Thymus (tissue), 11 donors: ENCODE measurements around the gene CHST12. TPM values are rescaled to one million over a fixed set of nuclear protein-coding genes. Genes with fewer than 3 reads are reported as not detected.

Experiments used
- DNase-seq, 9 donors: peaks; one replicate each; pipeline ENCODE4 v3.0.0-alpha.2; 2013; ENCODE audit warnings: low spot score in 9 of 9, low read depth in 6 of 9, missing footprints in 1 of 9
- H3K27ac ChIP-seq, 2 donors: one replicate each; pipeline ENCODE4 v1.5.1; 2013; ENCODE audit warnings: control low read depth in 1 of 2, low read depth in 1 of 2, low read length in 1 of 2, mild to moderate bottlenecking in 1 of 2, moderate library complexity in 1 of 2
- H3K27me3 ChIP-seq, 2 donors: one replicate each; pipeline ENCODE4 v1.5.1; 2013; ENCODE audit warnings: low read length in 1 of 2; ENCODE audit not compliant: control insufficient read depth in 2 of 2, insufficient read depth in 1 of 2
- H3K36me3 ChIP-seq, 2 donors: one replicate each; pipeline ENCODE4 v1.5.1; 2013; ENCODE audit warnings: low read length in 1 of 2, mild to moderate bottlenecking in 1 of 2, moderate library complexity in 1 of 2; ENCODE audit not compliant: control insufficient read depth in 2 of 2, insufficient read depth in 2 of 2
- H3K4me1 ChIP-seq, 2 donors: one replicate each; pipeline ENCODE4 v1.5.1; 2013; ENCODE audit warnings: low read length in 2 of 2; ENCODE audit not compliant: control insufficient read depth in 2 of 2, insufficient read depth in 2 of 2
- H3K4me3 ChIP-seq, 2 donors: one replicate each; pipeline ENCODE4 v1.5.1; 2013; ENCODE audit warnings: low read length in 2 of 2, control low read depth in 1 of 2, mild to moderate bottlenecking in 1 of 2
- H3K9me3 ChIP-seq, 2 donors: one replicate each; pipeline ENCODE4 v1.5.1; 2013; ENCODE audit warnings: low read length in 1 of 2, mild to moderate bottlenecking in 1 of 2; ENCODE audit not compliant: control insufficient read depth in 2 of 2, insufficient read depth in 1 of 2
- WGBS: extraction: QIAGEN DNeasy Blood & Tissue Kit; methylation state at CpG from one replicate; pipeline ENCODE4 v1.1.7; 2013; 5-methylcytosine and 5-hydroxymethylcytosine counted together
- polyA plus RNA-seq: library from polyadenylated mRNA; stranded (reverse); fragments of 200-250 nt; gene quantifications from one replicate; pipeline ENCODE4 v1.2.3, GENCODE V29; 2013
- total RNA-seq: library from RNA; stranded (reverse); fragments of 120-200 nt; gene quantifications from one replicate; pipeline ENCODE4 v1.2.4, GENCODE V29; 2013
- donor health status: healthy.

CHST12 gene
- total and polyA plus RNA-seq, 2 donors: 5.8 to 8.9 TPM

- WGBS: 84% methylated on average over 16 of the region's 16 CpGs
- H3K9me3 ChIP-seq: no peaks in the 10 kb centered on the region
- H3K4me3 ChIP-seq: no peak within 1 kb of the TSS
- no peak for DNase-seq
- no peaks in the 10 kb centered on the region for H3K36me3 ChIP-seq
- H3K27me3 ChIP-seq: peaks cover 0 to 27% of the 10 kb centered on the region in 2 donors
- H3K4me1 ChIP-seq: peaks cover 0 to 17% of the 10 kb centered on the region in 2 donors
- H3K27ac ChIP-seq: no peak within 1 kb of the TSS
Observed at GRCh38 chr7:2476298-2476697, 72.9 kb downstream of the CHST12 start, which contains the start of gene GRIFIN. TSS of gene GRIFIN (minus strand) at chr7:2476398. CDS start at chr7:2476383, 15 bp downstream.

GRCh38 chr7:2476776-2477446 lies 73.5 kb downstream of the CHST12 start:
- no peaks in the 10 kb centered on the region for H3K36me3 ChIP-seq
- no peaks in the 10 kb centered on the region for H3K9me3 ChIP-seq
- WGBS: 93% methylated on average over 25 of the region's 25 CpGs
- no peak overlapping the region for H3K4me3 ChIP-seq
- H3K27ac ChIP-seq: no peak overlapping the region
- H3K4me1 ChIP-seq: peaks cover 0 to 12% of the 10 kb centered on the region in 2 donors
- no peak for DNase-seq
- peaks cover 0 to 23% of the 10 kb centered on the region in 2 donors for H3K27me3 ChIP-seq

GRCh38 chr7:2477447-2478398 lies 74.3 kb downstream of the CHST12 start:
- Histone ChIP-seq H3K4me1 (peaks cover 0 to 12% of the 10 kb centered on the region in 2 donors), H3K9me3 (peaks cover 0 to 6% of the 10 kb centered on the region in 2 donors), H3K36me3 (no peaks in the 10 kb centered on the region), H3K4me3 (no peak overlapping the region), H3K27me3 (peaks cover 0 to 23% of the 10 kb centered on the region in 2 donors), H3K27ac (no peak overlapping the region)
- DNase-seq: peak in 2 of 9 donors; percentile 33 to 37
- 32% methylated on average over 34 of the region's 34 CpGs for WGBS

DNA sequence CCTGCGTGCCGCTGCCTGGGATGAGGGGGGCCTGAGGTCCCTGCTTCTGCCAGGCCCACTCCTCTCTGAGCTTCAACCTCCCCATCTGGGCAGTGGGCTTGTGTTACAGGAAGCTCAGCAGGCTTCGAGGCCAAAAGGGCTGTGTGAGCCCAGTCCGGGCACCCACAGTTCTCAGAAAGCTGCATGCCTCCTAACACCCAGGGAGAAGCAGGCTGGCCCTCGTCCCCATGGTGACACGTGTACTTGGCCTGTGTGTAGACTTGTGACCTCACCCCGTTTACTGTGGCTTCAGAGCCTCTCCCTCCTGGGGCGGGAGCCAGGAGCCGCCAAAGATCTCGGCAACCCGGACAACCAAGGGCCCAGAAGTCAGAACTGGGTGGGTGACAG lies 75.0 kb downstream of the CHST12 start:
- Histone ChIP-seq H3K27ac (no peak overlapping the region), H3K9me3 (peaks cover 3 to 13% of the 10 kb centered on the region in 2 donors), H3K4me3 (no peak overlapping the region), H3K36me3 (no peaks in the 10 kb centered on the region), H3K27me3 (peaks cover 0 to 23% of the 10 kb centered on the region in 2 donors), H3K4me1 (peaks cover 0 to 12% of the 10 kb centered on the region in 2 donors)
- DNase-seq: no peak
- WGBS: 88% methylated on average over 11 of the region's 11 CpGs

GRCh38 chr7:2478800-2479199 lies 75.4 kb downstream of the CHST12 start:
- no peak overlapping the region for H3K4me3 ChIP-seq
- no peak for DNase-seq
- H3K27me3 ChIP-seq: peaks cover 0 to 23% of the 10 kb centered on the region in 2 donors
- H3K36me3 ChIP-seq: no peaks in the 10 kb centered on the region
- 91% methylated on average over 19 of the region's 19 CpGs for WGBS
- H3K9me3 ChIP-seq: peaks cover 3 to 15% of the 10 kb centered on the region in 2 donors
- peaks cover 0 to 12% of the 10 kb centered on the region in 2 donors for H3K4me1 ChIP-seq
- H3K27ac ChIP-seq: no peak overlapping the region

- Histone ChIP-seq H3K9me3 (peaks cover 3 to 15% of the 10 kb centered on the region in 2 donors), H3K27ac (no peak overlapping the region)
Observed at GRCh38 chr7:2479276-2480069, 76.1 kb downstream of the CHST12 start.

DNA sequence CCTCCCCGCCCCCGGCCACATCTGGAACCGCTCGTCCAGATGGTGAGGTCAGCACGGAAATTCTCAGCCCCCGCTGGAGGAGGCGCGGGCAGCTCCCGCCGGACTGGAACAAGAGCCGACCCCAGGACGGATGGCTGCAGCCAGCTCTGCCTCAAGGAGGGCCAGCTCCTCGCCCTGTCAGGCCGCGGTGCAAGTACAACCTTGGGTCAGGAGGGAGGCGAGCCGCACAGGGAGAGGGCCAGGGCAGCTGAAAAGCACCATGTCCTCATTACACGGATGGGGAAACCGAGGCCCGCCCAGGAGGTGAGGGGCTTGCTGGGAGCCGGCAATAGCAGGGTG lies 76.6 kb downstream of the CHST12 start:
- Histone ChIP-seq H3K36me3 (no peaks in the 10 kb centered on the region), H3K27ac (no peak overlapping the region), H3K4me1 (peaks cover 0 to 12% of the 10 kb centered on the region in 2 donors), H3K9me3 (peaks cover 3 to 15% of the 10 kb centered on the region in 2 donors), H3K4me3 (no peak overlapping the region), H3K27me3 (peaks cover 0 to 23% of the 10 kb centered on the region in 2 donors)
- DNase-seq: no peak
- 86% methylated on average over 21 of the region's 21 CpGs for WGBS

More at GRCh38 chr7:2479276-2480069, 76.1 kb downstream of the CHST12 start:
- Histone ChIP-seq H3K27me3 (peaks cover 0 to 23% of the 10 kb centered on the region in 2 donors), H3K36me3 (no peaks in the 10 kb centered on the region), H3K4me3 (no peak overlapping the region), H3K4me1 (peaks cover 0 to 12% of the 10 kb centered on the region in 2 donors)
- WGBS: 92% methylated on average over 16 of the region's 16 CpGs
- no peak for DNase-seq

- DNase-seq: no peak
- Histone ChIP-seq H3K27ac (no peak overlapping the region), H3K27me3 (peaks cover 0 to 23% of the 10 kb centered on the region in 2 donors), H3K36me3 (no peaks in the 10 kb centered on the region), H3K4me1 (peaks cover 0 to 12% of the 10 kb centered on the region in 2 donors), H3K4me3 (no peak overlapping the region), H3K9me3 (peaks cover 3 to 15% of the 10 kb centered on the region in 2 donors)
- 92% methylated on average over 4 of the region's 4 CpGs for WGBS
Observed at GRCh38 chr7:2481195-2481594, 77.8 kb downstream of the CHST12 start.
